OCI-M2 (cell line): Measurements from ENCODE around the gene RPA1.
"Not testable (repeated sequence)": the region's sequence is repeated elsewhere in the genome, so short reads cannot be mapped to it uniquely, and the experiment has no call there.

Experiments
- DNase-seq: peaks from one replicate; lab custom pipeline; 2025; ENCODE audit not compliant: unreplicated experiment; lab: John Stamatoyannopoulos, UW

Gene RPA1

GRCh38 chr17:1810450-1811103 is 19.2 kb upstream of the RPA1 start:
- DNase-seq: no peak

- DNase-seq: no peak
These were observed 16.7 kb upstream of the RPA1 start for GRCh38 chr17:1813088-1813487.

- DNase-seq: no peak
These were observed 9.1 kb upstream of the RPA1 start for GRCh38 chr17:1820528-1821252.

GRCh38 chr17:1829216-1829591 is 601 bp upstream of the RPA1 start:
- DNase-seq: no peak

- no peak for DNase-seq
These were observed 483 bp downstream of the RPA1 start for GRCh38 chr17:1830288-1830687.

GRCh38 chr17:1834380-1835149 is 4.8 kb downstream of the RPA1 start:
- DNase-seq: no peak

GRCh38 chr17:1839516-1839915 is 9.7 kb downstream of the RPA1 start:
- no peak for DNase-seq

GRCh38 chr17:1843947-1844346 is 14.1 kb downstream of the RPA1 start:
- DNase-seq: no peak

GRCh38 chr17:1847191-1847590 is 17.4 kb downstream of the RPA1 start:
- DNase-seq: no peak

GRCh38 chr17:1852327-1852726 is 22.5 kb downstream of the RPA1 start:
- no peak for DNase-seq

GRCh38 chr17:1853698-1854097 is 23.9 kb downstream of the RPA1 start:
- no peak for DNase-seq

- not testable (repeated sequence) for DNase-seq
These were observed 26.7 kb downstream of the RPA1 start for GRCh38 chr17:1856462-1856861.

- no peak for DNase-seq
These were observed 31.2 kb downstream of the RPA1 start for GRCh38 chr17:1860978-1861377.

- DNase-seq: no peak
These were observed 31.7 kb downstream of the RPA1 start for GRCh38 chr17:1861391-1862010.

- DNase-seq: no peak
These were observed 35.6 kb downstream of the RPA1 start for GRCh38 chr17:1865252-1866037.

GRCh38 chr17:1867307-1867706 is 37.5 kb downstream of the RPA1 start:
- no peak for DNase-seq

GRCh38 chr17:1868090-1868489 is 38.3 kb downstream of the RPA1 start:
- no peak for DNase-seq

- no peak for DNase-seq
These were observed 40.8 kb downstream of the RPA1 start for GRCh38 chr17:1870592-1870991.

- DNase-seq: no peak
These were observed 42.0 kb downstream of the RPA1 start for GRCh38 chr17:1871756-1872155.

GRCh38 chr17:1872254-1872653 is 42.4 kb downstream of the RPA1 start:
- no peak for DNase-seq

- DNase-seq: no peak
These were observed 43.2 kb downstream of the RPA1 start for GRCh38 chr17:1872976-1873375.
